ENCODE results near the gene ZMYM3. TPM values are rescaled to one million over a fixed set of nuclear protein-coding genes. Genes with fewer than 3 reads are reported as not detected.

Gene ZMYM3
- total RNA-seq, 3 donors from 2014 or later (not counting 1 experiment from before 2014, with no cell fraction given), result 18.0 to 21.0 (median 20.4) TPM

- DNase-seq, result no peak
- no peak for ATAC-seq
- H3K27me3 Mint-ChIP-seq (ENCODE audit: low read depth in 2 of 2), result no peaks in the 10 kb centered on the region
- Histone ChIP-seq H3K36me3 (ENCODE audit: control insufficient read depth, insufficient read depth, low read length) (no peaks in the 10 kb centered on the region), H3K4me3 (ENCODE audit: low read length) (no peak overlapping the region), H3K27me3 (ENCODE audit: control insufficient read depth, insufficient read depth, low read length) (no peaks in the 10 kb centered on the region), H3K9me3 (ENCODE audit: control insufficient read depth, insufficient read depth, low read length) (no peaks in the 10 kb centered on the region), H3K4me1 (ENCODE audit: control insufficient read depth, insufficient read depth, low read length) (no peaks in the 10 kb centered on the region), H3K27ac (ENCODE audit: low read length) (no peak overlapping the region)
- H3K27ac Mint-ChIP-seq, result no peak overlapping the region
- no peaks in the 10 kb centered on the region for H3K4me1 Mint-ChIP-seq
- TF ChIP-seq CTCF (IDR thresholded peaks at IDR 0.05), result no peak
- WGBS (ENCODE audit: insufficient coverage), result 92% methylated on average over 29 of the region's 32 CpGs
- intact Hi-C loops (cut with micrococcal nuclease), result no loop called here
- H3K36me3 Mint-ChIP-seq, result no peaks in the 10 kb centered on the region
- H3K4me3 Mint-ChIP-seq, result no peak overlapping the region
- H3K9me3 Mint-ChIP-seq, result no peaks in the 10 kb centered on the region
These were observed 29.7 kb downstream of the ZMYM3 start for GRCh38 chrX:71224098-71224708.

GRCh38 chrX:71222929-71223328 lies 31.0 kb downstream of the ZMYM3 start, which contains the start of gene GJB1:
Gene GJB1 (plus strand): TSS chrX:71223224. CDS start chrX:71223708, 484 bp downstream.
- 93% methylated on average over 13 of the region's 18 CpGs for WGBS (ENCODE audit: insufficient coverage)

GRCh38 chrX:71221145-71221544 lies 32.8 kb downstream of the ZMYM3 start:
- Mint-ChIP-seq H3K27ac (no peak overlapping the region), H3K36me3 (no peaks in the 10 kb centered on the region), H3K27me3 (ENCODE audit: low read depth in 2 of 2) (no peaks in the 10 kb centered on the region), H3K4me1 (no peaks in the 10 kb centered on the region), H3K4me3 (no peak overlapping the region), H3K9me3 (no peaks in the 10 kb centered on the region)
- Histone ChIP-seq H3K9me3 (ENCODE audit: control insufficient read depth, insufficient read depth, low read length) (no peaks in the 10 kb centered on the region), H3K27ac (ENCODE audit: low read length) (no peak overlapping the region), H3K4me1 (ENCODE audit: control insufficient read depth, insufficient read depth, low read length) (no peaks in the 10 kb centered on the region), H3K4me3 (ENCODE audit: low read length) (no peak overlapping the region), H3K36me3 (ENCODE audit: control insufficient read depth, insufficient read depth, low read length) (no peaks in the 10 kb centered on the region), H3K27me3 (ENCODE audit: control insufficient read depth, insufficient read depth, low read length) (no peaks in the 10 kb centered on the region)
- intact Hi-C loops (cut with micrococcal nuclease), result no loop called here
- WGBS (ENCODE audit: insufficient coverage), result 100% methylated on average over 1 of the region's 1 CpG
- TF ChIP-seq CTCF (IDR thresholded peaks at IDR 0.05), result no peak
- ATAC-seq, result no peak
- DNase-seq, result no peak

More at GRCh38 chrX:71222929-71223328, 31.0 kb downstream of the ZMYM3 start, which contains the start of gene GJB1:
- Mint-ChIP-seq H3K36me3 (no peaks in the 10 kb centered on the region), H3K4me3 (no peak within 1 kb of the TSS), H3K9me3 (no peaks in the 10 kb centered on the region), H3K27me3 (ENCODE audit: low read depth in 2 of 2) (no peaks in the 10 kb centered on the region), H3K4me1 (no peaks in the 10 kb centered on the region), H3K27ac (no peak within 1 kb of the TSS)
- H3K27ac ChIP-seq (ENCODE audit: low read length), result no peak within 1 kb of the TSS
- intact Hi-C loops (cut with micrococcal nuclease), result no loop called here
- ATAC-seq, result no peak
- no peaks in the 10 kb centered on the region for H3K36me3 ChIP-seq (ENCODE audit: control insufficient read depth, insufficient read depth, low read length)
- no peak within 1 kb of the TSS for H3K4me3 ChIP-seq (ENCODE audit: low read length)
- H3K9me3 ChIP-seq (ENCODE audit: control insufficient read depth, insufficient read depth, low read length), result no peaks in the 10 kb centered on the region
- no peaks in the 10 kb centered on the region for H3K4me1 ChIP-seq (ENCODE audit: control insufficient read depth, insufficient read depth, low read length)
- no peak for TF ChIP-seq CTCF (IDR thresholded peaks at IDR 0.05)
- no peak for DNase-seq
- no peaks in the 10 kb centered on the region for H3K27me3 ChIP-seq (ENCODE audit: control insufficient read depth, insufficient read depth, low read length)

GRCh38 chrX:71217298-71217697 lies 36.6 kb downstream of the ZMYM3 start:
- Mint-ChIP-seq H3K27me3 (ENCODE audit: low read depth in 2 of 2) (peaks cover 0 to 2% of the 10 kb centered on the region in 2 donors), H3K4me1 (no peaks in the 10 kb centered on the region), H3K9me3 (no peaks in the 10 kb centered on the region), H3K36me3 (no peaks in the 10 kb centered on the region), H3K4me3 (no peak overlapping the region), H3K27ac (no peak overlapping the region)
- no peaks in the 10 kb centered on the region for H3K36me3 ChIP-seq (ENCODE audit: control insufficient read depth, insufficient read depth, low read length)
- ATAC-seq (no peak), DNase-seq (no peak)
- H3K27me3 ChIP-seq (ENCODE audit: control insufficient read depth, insufficient read depth, low read length), result no peaks in the 10 kb centered on the region
- no peak overlapping the region for H3K4me3 ChIP-seq (ENCODE audit: low read length)
- intact Hi-C loops (cut with micrococcal nuclease), result no loop called here
- no peak overlapping the region for H3K27ac ChIP-seq (ENCODE audit: low read length)
- H3K9me3 ChIP-seq (ENCODE audit: control insufficient read depth, insufficient read depth, low read length), result no peaks in the 10 kb centered on the region
- no peak for TF ChIP-seq CTCF (IDR thresholded peaks at IDR 0.05)
- WGBS (ENCODE audit: insufficient coverage), result 98% methylated on average over 6 of the region's 6 CpGs
- H3K4me1 ChIP-seq (ENCODE audit: control insufficient read depth, insufficient read depth, low read length), result no peaks in the 10 kb centered on the region

Measured in natural killer cell (primary cell).